B cell (primary cell): ENCODE data around the gene FRMD4A.

ENCODE experiments used
- CTCF ChIP-seq: fragments of 200-600 bp; IDR thresholded peaks from one replicate; pipeline ENCODE4 v1.8.0; 2022; ENCODE audit warnings: antibody characterized with exemption, mild to moderate bottlenecking
- EZH2 ChIP-seq: IDR thresholded peaks from 2 replicates; pipeline ENCODE4 v1.6.1; 2012; ENCODE audit warnings: borderline replicate concordance, low read depth, mild to moderate bottlenecking, moderate library complexity, low read length; ENCODE audit not compliant: insufficient read depth, poor library complexity, severe bottlenecking

GRCh38 chr10:14123139-14123538 is 207.6 kb downstream of the FRMD4A start:
- TF ChIP-seq CTCF (no peak), EZH2 (no peak)
